ENCODE measurements around the gene GAB1.

GAB1 gene

GRCh38 chr4:143383005-143383574 is 46.4 kb downstream of the GAB1 start:
- no peak for DNase-seq (ENCODE audit: low read depth in 2 of 3, low spot score in 1 of 3)

- no peak for DNase-seq (ENCODE audit: low read depth in 2 of 3, low spot score in 1 of 3)
Observed at GRCh38 chr4:143384381-143384994, 47.8 kb downstream of the GAB1 start.

GRCh38 chr4:143386812-143387211 is 50.1 kb downstream of the GAB1 start:
- no peak for DNase-seq (ENCODE audit: low read depth in 2 of 3, low spot score in 1 of 3)

- DNase-seq (ENCODE audit: low read depth in 2 of 3, low spot score in 1 of 3) = no peak
Observed at GRCh38 chr4:143389579-143390195, 53.0 kb downstream of the GAB1 start.

GRCh38 chr4:143390764-143391163 is 54.1 kb downstream of the GAB1 start:
- DNase-seq (ENCODE audit: low read depth in 2 of 3, low spot score in 1 of 3) = no peak

- no peak for DNase-seq (ENCODE audit: low read depth in 2 of 3, low spot score in 1 of 3)
Observed at GRCh38 chr4:143391261-143391660, 54.6 kb downstream of the GAB1 start.

GRCh38 chr4:143391895-143392294 is 55.2 kb downstream of the GAB1 start:
- no peak for DNase-seq (ENCODE audit: low read depth in 2 of 3, low spot score in 1 of 3)

- DNase-seq (ENCODE audit: low read depth in 2 of 3, low spot score in 1 of 3) = no peak
Observed at GRCh38 chr4:143393195-143393594, 56.5 kb downstream of the GAB1 start.

GRCh38 chr4:143394739-143395453 is 58.2 kb downstream of the GAB1 start:
- no peak for DNase-seq (ENCODE audit: low read depth in 2 of 3, low spot score in 1 of 3)

GRCh38 chr4:143396695-143397094 is 60.0 kb downstream of the GAB1 start:
- DNase-seq (ENCODE audit: low read depth in 2 of 3, low spot score in 1 of 3) = no peak

- no peak for DNase-seq (ENCODE audit: low read depth in 2 of 3, low spot score in 1 of 3)
Observed at GRCh38 chr4:143397335-143397734, 60.7 kb downstream of the GAB1 start.

GRCh38 chr4:143397887-143398286 is 61.2 kb downstream of the GAB1 start:
- no peak for DNase-seq (ENCODE audit: low read depth in 2 of 3, low spot score in 1 of 3)

GRCh38 chr4:143399113-143399949 is 62.7 kb downstream of the GAB1 start:
- peak in 1 of 3 donors; percentile 14 for DNase-seq (ENCODE audit: low read depth in 2 of 3, low spot score in 1 of 3)

- DNase-seq (ENCODE audit: low read depth in 2 of 3, low spot score in 1 of 3) = no peak
Observed at GRCh38 chr4:143400082-143400481, 63.4 kb downstream of the GAB1 start.

GRCh38 chr4:143402776-143403552 is 66.3 kb downstream of the GAB1 start:
- no peak for DNase-seq (ENCODE audit: low read depth in 2 of 3, low spot score in 1 of 3)

- DNase-seq (ENCODE audit: low read depth in 2 of 3, low spot score in 1 of 3) = no peak
Observed at GRCh38 chr4:143403553-143403820, 66.8 kb downstream of the GAB1 start.

- no peak for DNase-seq (ENCODE audit: low read depth in 2 of 3, low spot score in 1 of 3)
Observed at GRCh38 chr4:143404555-143404954, 67.9 kb downstream of the GAB1 start.

- no peak for DNase-seq (ENCODE audit: low read depth in 2 of 3, low spot score in 1 of 3)
Observed at GRCh38 chr4:143405075-143405730, 68.5 kb downstream of the GAB1 start.

GRCh38 chr4:143406523-143406922 is 69.8 kb downstream of the GAB1 start:
- peak in 2 of 3 donors; percentile 8 for DNase-seq (ENCODE audit: low read depth in 2 of 3, low spot score in 1 of 3)

GRCh38 chr4:143407474-143407873 is 70.8 kb downstream of the GAB1 start:
- no peak for DNase-seq (ENCODE audit: low read depth in 2 of 3, low spot score in 1 of 3)

Measured in stimulated activated CD4-positive, alpha-beta T cell treated with anti-CD3 and anti-CD28 coated beads, Interleukin-12 subunit alpha, Interleukin-12 subunit beta, amount 100 ng/mL, for 48 hours (primary cell).